HT-29 (cell line): ENCODE data around the gene COL5A1. TPM values are rescaled to one million over a fixed set of nuclear protein-coding genes. Genes with fewer than 3 reads are reported as not detected.
"Not testable (repeated sequence)": the region's sequence is repeated elsewhere in the genome, so short reads cannot be mapped to it uniquely, and the experiment has no call there.

Experiments
- DNase-seq: peaks from one replicate; pipeline ENCODE4 v3.0.0-alpha.2; 2015; ENCODE audit warnings: low spot score
- total RNA-seq: library from RNA; depleted of rRNA; stranded (reverse); fragments of >200 nt; shearing (Covaris generic); gene quantifications from 2 replicates; pipeline ENCODE4 v1.2.3, GENCODE V29; 2014

COL5A1 gene
- total RNA-seq, 1 experiment from 2014 or later, result 0.43 TPM

GRCh38 chr9:134638502-134639090 is 3.0 kb upstream of the COL5A1 start:
- no peak for DNase-seq

GRCh38 chr9:134639994-134640393 is 1.6 kb upstream of the COL5A1 start:
- DNase-seq, result no peak

DNA sequence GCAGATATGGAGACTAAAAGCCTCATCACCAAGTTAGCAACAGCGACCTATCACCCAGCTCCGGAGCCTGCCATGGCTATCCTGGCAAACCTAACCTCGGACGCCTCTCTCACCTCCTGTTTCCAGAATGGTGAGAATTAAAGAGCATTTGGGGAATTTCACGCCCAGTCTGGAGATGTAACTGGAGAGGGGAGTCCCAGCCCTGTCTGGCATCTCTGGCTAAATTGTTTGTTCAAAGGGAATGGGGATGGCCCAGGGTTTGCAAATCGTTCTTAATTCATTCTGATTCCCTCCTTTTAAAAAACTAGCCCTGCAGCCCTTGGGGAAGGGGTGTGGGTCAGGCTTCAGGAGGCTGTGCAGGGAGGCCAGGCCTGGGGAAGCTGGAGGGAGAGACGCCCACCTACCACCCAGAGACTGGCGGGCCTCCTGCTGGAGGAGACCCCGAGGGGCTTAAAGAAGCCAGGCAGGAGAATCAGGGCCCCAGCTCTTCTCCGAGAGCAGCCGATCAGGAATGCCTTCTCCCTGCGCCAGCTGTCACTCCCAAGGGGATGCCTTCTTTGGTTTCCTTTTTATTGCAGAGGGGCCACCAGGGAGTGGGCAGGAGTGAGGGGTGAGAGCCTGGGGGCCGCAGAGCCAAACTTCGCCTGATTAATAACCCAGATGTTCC is 964 bp upstream of the COL5A1 start:
- no peak for DNase-seq

DNA sequence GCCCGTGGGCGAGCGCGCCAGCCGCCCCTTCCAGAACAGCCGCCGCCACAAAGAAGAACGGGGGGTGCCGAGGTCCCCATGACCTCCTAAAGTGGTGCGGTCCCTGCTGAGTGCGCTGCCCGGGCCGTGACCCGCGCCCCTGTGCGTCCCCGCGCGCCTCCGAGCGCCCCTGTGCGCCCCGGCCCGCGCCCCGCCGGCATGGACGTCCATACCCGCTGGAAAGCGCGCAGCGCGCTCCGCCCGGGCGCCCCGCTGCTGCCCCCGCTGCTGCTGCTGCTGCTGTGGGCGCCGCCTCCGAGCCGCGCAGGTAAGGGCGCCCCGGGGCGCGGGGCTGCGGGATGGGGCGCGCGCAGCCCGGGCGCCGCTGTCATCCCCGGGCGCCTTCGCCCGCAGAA is 384 bp downstream of the COL5A1 start:
- DNase-seq, result no peak

DNA sequence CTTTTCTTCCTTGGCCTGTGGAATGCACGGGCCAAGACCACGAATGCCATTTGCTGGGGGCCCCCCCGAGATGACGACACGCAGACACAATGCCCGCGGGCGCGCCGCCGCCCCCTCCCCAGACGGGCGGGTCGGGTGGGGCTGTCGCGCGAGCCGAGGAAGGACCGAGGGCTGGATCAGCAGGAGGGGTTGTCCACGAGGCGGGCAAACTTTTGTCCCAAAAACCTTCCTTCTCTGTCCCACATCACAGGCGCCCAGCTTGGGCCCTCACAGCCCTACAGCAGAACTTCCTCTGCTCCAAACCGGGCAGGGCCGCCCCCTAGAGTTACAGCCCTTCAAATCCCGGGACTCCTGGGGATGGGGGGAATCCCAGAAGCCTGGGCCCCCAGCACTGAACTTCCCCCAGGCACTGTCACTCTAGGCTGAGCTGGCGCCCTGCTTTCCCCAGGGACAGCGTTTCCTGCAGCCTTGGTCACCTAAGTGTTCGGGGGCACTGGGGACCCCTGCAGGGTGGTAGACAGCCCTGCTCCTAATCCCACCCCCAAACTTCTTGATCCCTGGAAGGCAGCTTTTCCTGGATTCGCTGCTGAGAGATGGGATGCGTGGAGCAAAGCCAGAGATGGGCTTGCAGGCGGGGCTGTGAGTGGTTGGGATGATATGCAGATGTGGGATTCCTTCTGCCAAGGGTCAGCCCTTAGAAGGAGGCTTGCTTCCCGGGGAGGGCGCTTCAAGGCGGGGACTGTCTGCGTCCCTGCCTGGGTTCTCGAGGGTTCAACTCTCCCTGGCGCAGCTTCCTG is 980 bp downstream of the COL5A1 start:
- no peak for DNase-seq

GRCh38 chr9:134643222-134643671 is 1.6 kb downstream of the COL5A1 start:
- no peak for DNase-seq

- not testable (repeated sequence) for DNase-seq
These were observed 2.8 kb downstream of the COL5A1 start for GRCh38 chr9:134644401-134644724.

DNA sequence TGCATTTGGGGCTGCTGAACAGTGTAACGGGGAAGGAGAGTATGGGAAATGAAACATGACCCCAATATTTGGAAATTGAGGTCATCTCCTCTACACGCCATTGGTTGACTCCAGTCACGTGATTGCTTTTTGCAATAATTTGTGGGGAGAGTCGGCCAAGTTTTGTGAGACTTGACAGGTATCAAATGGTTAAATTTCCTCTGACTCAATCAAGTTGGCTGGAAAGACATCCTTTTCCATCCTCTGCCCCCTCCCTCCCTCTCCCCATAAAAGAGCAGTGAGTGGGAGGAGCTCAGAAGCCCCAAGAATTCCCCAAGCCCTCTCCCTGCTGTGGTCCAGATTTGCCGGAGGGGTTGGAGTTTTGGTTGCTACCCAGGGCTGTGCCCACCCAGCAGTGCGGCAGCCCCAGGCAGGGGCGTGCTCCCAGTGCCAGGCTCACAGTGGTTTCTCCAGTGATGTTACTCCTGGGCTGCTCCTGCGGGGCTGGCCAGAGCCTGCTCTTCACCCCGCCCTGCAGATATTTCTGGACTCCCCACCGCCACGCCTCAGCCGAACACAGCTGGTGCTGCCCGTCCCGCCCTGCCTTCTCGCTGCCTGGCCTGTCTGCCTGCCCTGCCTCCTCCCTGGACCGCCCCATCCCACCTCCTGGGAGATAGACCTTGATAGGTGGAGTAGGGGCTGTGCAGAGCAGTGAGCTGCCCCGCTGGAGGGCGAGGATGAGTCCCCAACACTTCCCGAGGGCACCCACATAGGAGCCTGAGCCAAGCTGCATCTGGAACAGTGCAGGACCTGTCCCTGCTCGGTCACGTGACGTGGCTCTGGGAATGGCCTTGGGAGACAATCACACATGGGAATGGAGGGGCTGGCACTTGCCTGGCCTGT is 3.4 kb downstream of the COL5A1 start:
- DNase-seq, result no peak

GRCh38 chr9:134645607-134646365 is 4.2 kb downstream of the COL5A1 start:
- no peak for DNase-seq

DNA sequence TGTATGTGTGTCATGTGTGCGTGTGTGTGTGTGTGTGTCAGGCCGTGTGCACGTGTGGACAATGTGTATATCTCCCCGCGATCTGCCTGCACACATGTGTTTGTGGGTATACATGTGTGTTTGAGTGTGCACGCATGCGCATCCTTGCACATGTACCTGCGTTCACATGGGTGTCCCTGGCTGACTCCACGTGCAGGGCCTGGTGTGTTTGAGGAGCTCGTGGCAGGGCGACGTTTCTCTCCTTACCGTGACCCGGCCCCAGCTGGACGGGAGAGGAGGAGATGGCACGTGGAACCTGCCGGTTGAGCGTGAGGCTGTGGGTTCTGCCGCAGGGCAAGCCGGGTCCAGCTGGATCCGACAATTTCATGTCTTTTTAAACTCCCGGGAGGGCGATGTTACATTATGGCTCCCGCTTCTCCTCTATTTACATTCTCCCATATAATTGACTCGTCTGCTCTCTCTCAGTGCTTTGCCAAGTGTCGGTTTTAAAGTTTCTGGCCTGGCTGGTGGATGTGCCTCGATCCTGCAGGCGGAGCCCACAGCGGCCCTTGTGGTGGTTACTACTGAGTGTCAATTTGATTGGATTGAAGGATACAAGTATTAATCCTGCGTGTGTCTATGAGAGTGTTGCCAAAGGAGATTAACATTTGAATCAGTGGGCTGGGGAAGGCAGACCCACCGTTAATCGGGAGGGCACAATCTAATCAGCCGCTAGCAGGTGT is 5.9 kb downstream of the COL5A1 start:
- DNase-seq, result no peak

DNA sequence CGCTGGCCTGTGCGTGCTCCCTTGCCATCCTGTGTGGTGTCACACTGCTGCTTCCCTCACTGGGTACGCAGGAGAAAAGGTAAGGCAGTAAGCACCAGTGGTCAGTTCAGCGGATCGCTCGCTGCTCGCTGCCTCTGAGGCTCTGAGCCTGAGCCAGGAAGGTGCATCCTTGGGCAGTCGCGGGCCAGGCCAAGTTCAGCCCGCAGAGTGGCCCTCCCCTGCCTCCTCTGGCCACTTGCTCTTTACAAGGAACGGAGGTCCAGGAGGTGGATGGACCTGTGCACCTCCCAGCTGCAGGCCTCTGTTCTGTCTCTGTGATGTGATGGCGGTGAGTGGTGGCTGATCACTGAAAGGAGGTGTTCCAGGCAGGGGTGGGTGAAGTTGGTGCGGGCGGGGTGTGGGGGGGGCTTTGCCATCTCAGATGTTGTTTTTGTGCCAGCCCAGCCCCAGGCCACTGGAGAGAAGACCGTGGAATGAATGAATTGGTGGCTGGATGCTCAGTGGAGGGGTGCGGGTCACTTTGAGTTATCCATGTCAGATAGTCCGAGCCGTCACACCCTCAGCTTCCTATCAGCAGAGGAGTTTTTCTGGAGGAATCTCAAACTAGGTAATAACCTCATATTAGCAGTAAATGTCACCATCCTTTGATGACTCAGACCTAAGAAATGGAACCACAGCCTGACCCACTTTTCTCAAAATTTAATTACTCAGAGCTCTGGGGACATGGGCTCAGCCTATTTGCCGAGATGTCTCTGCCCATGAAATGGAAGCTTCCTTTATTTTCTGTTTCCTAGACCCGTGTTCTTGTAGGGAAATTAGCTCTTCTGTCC is 7.3 kb downstream of the COL5A1 start:
- DNase-seq, result no peak

DNA sequence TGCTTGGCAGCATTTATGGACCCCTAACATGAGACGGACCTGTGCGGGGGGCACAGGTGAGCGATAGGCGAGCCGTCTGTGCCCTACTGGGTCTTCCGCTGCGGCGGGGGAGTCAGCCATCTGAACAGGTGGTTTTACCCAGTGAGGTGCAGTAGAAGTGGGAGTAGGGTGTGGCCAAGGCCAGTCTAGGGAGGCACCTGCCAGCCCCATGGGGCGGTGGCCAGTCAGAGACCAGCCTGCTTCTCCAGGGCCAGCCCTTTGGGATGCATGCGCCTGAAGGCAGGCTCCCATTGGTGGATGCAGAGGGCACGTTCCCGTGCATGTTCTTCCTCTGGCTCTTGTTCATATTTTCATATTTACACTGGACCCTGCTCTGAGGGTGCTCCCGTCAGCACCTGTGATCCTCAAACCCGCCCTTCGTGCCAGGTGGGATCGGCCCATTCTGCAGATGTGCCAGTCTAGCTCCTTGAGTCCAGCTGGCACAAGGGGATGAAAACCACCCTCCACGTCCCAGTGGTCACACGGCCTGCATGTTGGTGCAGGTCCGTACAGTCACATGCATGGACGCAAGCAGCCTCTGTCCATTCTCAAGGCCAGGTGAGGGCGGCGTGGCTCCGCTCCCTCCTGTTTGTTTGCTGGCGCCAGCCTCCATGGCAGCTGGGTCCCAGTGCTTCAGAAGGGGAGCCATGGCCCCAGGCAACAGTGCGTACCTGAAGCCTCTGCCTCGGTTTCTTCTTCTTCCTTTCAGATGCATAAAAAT is 9.0 kb downstream of the COL5A1 start:
- no peak for DNase-seq

DNA sequence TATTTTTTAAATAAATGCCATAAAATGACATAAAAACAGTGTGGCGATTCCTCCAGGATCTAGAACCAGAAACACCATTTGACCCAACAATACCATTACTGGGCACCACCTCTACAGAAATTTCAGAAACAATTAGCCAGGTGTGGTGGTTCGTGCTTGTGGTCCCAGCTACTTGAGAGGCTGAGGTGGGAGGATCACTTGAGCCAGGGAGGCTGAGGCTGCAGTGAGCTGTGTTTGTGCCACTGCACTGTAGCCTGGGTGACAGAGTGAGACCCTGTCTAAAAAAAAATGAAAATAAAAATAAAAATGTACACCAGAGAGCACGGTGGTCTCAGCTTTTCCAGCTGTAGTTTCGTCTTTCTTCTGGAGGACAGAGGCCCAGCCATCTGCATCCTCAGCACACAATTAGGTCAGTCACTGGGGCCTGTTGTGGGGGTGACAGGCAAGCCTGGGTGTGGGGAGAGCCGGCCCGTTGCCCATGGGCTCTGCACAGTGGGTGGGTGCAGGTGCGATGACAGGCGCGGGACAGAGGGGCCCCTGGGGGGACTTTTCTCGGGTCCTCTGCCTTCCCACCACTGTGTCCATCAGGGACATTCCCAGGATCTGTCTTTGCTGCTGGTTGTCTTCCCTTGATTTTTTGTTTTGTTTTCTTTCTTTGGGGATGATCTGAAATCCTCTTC is 9.8 kb downstream of the COL5A1 start:
- DNase-seq, result no peak

- no peak for DNase-seq
These were observed 11.0 kb downstream of the COL5A1 start for GRCh38 chr9:134652291-134653225.

DNA sequence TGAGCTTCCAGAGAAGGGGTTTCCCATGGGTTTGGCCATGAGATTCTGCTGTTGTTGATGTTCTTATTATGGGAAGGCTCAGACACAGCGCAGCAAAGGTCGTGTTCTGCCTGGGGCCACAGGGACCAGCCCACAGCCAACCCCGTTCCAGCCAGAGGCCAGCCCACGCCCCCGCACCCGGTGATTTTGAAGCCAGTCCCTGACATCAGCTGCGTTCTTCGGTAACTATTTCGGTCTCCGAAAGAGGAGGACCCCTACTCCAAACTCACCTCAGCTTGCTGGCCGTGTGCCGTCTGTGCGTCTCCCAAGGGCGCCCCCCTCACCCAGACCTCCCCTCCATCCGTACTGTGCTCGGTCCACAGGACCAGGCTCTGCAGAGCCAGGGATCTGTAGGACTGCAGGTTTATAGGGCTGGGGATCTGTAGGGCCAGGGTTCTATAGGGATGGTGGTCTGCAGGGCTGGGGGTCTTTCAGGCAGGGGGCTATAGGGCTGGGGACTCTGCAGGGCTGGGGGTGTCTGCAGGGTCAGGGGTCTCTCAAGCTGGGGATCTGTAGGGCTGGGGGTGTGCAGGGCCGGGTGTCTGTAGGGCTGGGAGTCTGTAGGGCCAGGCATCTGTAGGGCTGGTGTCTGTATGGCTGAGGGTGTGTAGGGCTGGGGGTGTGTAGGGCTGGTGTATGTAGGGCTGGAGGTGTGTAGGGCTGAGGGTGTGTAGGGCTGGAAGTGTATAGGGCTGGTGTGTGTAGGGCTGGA is 11.8 kb downstream of the COL5A1 start:
- DNase-seq, result no peak

DNA sequence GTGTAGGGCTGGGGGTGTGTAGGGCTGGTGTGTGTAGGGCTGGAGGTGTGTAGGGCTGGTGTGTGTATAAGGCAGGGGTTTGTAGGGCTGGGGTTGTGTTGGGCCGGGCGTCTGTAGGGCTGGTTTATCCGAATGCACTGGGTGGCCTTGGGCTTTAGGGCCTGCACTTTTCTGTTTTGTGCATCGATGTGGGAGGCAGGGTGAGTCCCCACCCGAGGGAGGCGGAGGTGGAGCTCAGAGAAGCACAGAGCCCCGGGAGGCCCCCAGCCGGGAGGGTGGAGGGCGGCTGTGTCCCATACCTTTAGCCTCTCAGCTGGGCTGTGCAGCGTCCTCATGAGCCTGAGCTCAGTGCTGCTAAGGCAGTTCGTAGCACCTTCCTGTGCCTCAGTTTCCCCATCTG is 13.5 kb downstream of the COL5A1 start:
- DNase-seq, result no peak
